AG04449 (cell line): Measurements from ENCODE around the gene GAB1.

ENCODE experiments used
- CTCF ChIA-PET: fragments of 350-600 bp; formaldehyde crosslinking; extraction: SDS; loops from one replicate; lab custom pipeline; 2021; ENCODE audit warnings: antibody characterized with exemption; lab: Yijun Ruan, JAX
- POLR2A ChIA-PET: fragments of 400-600, 350-600 bp; formaldehyde crosslinking; extraction: SDS; loops from one replicate; lab custom pipeline; 2020; ENCODE audit warnings: antibody characterized with exemption, inconsistent platforms; lab: Yijun Ruan, JAX
- DNase-seq: peaks from one replicate; pipeline ENCODE4 v3.0.0-alpha.2; 2010; ENCODE audit warnings: low read depth, low spot score
- H3K4me3 ChIP-seq: 2 replicates; pipeline ENCODE4 v1.5.1; 2011; ENCODE audit warnings: low read depth, mild to moderate bottlenecking, control low read depth, low read length
- CTCF ChIP-seq: IDR thresholded peaks from one replicate; pipeline ENCODE4 v1.5.1; 2011; ENCODE audit warnings: mild to moderate bottlenecking, moderate library complexity, low read length, control low read depth, inconsistent platforms; ENCODE audit not compliant: insufficient read depth; ENCODE audit errors: missing control alignments

GAB1 gene

DNA sequence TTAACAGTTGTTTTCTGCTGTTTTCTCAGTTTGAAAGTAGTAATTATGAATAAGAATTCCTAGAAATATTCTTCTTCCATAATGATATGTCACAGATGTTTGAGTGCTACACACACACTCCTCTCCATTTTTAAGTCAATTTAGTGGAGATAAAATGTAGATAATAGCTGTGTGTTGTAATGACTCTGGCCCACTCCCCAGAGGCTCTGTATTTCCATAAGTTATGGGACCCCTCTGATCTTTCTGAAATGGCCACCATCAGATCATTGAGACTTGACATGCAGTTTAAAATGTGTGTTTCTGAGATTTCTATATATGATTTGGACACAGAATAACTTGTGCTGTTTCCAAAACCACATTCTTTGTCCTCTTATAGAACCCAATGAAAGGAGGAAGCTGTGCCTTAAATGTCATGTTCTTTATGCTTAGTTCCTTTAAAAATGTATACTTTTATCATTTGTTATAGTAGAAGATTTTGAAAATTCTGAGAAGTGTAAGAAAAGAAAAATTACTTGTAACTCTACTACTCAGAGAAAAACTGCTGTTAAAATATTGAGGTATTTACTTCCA lies 46.4 kb downstream of the GAB1 start:
- ChIA-PET CTCF (interaction anchor here (1.1 to 1.3 kb wide), 2 partner anchors 8 to 17 kb away, joined by 3 to 4 read pairs; no protein-coding TSS in a partner anchor), POLR2A (interaction anchor here (0.7 to 1.1 kb wide), 2 partner anchors 46 kb away, joined by 3 read pairs; no protein-coding TSS in a partner anchor)
- no peak for TF ChIP-seq CTCF
- DNase-seq = no peak
- H3K4me3 ChIP-seq = no peak overlapping the region

GRCh38 chr4:143384381-143384994 lies 47.8 kb downstream of the GAB1 start:
- POLR2A ChIA-PET = no interaction called here

GRCh38 chr4:143386812-143387211 lies 50.1 kb downstream of the GAB1 start:
- no peak for TF ChIP-seq CTCF
- CTCF ChIA-PET = no interaction called here

More at GRCh38 chr4:143384381-143384994, 47.8 kb downstream of the GAB1 start:
- CTCF ChIA-PET = interaction anchor here (1.3 to 1.7 kb wide), 3 partner anchors 9 to 13 kb away, joined by 3 to 8 read pairs (median 7); no protein-coding TSS in a partner anchor
- no peak overlapping the region for H3K4me3 ChIP-seq
- DNase-seq = no peak
- TF ChIP-seq CTCF = no peak

DNA sequence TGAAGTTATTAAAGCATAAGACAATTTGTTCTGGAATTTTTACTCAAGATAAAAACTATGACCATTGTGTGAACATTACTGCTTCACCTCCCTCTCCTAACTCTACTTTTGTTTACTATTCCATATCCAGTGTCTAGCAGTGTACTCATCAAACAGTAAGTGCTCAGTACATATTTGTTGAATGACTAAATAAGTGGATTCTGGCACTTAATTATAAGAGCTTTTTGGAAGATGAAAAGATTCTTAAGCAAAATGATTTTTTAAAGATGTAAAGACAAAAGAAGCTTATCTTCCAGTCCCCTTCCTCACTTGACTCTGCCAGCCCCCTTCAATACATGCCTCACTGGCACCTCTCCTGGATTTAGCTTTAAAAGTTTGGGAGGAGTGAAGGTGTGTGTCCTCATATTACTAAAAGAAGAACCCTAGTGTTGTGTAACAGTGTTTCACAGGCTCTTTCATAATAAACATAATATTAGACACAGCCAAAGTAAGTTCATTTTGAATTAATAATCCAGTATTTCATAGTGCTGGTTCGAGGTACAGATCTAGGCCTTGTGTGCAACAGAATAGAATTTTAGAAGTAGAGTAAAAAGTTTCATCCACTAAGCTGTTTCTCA lies 53.0 kb downstream of the GAB1 start:
- DNase-seq = no peak
- no peak overlapping the region for H3K4me3 ChIP-seq
- no peak for TF ChIP-seq CTCF
- POLR2A ChIA-PET = interaction anchor here (0.7 kb wide), 1 partner anchor 53 kb away, joined by 3 read pairs; no protein-coding TSS in a partner anchor
- CTCF ChIA-PET = interaction anchor here (0.6 to 4.1 kb wide), 6 partner anchors 9 to 1703 kb away, joined by 3 to 14 read pairs (median 4); partner anchors contain the start of gene GAB1

More at GRCh38 chr4:143386812-143387211, 50.1 kb downstream of the GAB1 start:
- POLR2A ChIA-PET = no interaction called here
- DNase-seq = no peak
- H3K4me3 ChIP-seq = no peak overlapping the region

DNA sequence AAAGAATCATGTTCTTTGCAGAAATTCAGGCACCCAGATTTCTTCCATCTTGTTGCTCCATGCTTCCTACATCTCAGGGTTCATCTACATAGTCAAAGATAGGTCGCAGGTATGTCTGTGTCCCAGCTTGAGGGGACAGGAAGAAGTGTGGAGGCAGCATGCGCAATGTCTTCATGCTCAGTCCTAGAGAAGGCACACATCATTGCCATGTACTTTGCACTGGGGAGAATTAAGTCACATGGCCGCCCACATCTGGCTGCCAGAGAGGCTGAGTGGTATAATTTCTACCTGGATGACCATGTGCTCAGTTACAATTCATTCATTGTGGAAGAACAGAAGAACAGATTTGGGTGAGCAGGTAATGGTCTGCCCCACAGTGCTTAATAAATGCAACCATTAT lies 54.1 kb downstream of the GAB1 start:
- CTCF ChIA-PET = interaction anchor here (0.6 to 4.1 kb wide), 2 partner anchors 10 to 92 kb away, joined by 3 to 14 read pairs; no protein-coding TSS in a partner anchor
- POLR2A ChIA-PET = no interaction called here
- no peak overlapping the region for H3K4me3 ChIP-seq
- TF ChIP-seq CTCF = no peak
- no peak for DNase-seq

DNA sequence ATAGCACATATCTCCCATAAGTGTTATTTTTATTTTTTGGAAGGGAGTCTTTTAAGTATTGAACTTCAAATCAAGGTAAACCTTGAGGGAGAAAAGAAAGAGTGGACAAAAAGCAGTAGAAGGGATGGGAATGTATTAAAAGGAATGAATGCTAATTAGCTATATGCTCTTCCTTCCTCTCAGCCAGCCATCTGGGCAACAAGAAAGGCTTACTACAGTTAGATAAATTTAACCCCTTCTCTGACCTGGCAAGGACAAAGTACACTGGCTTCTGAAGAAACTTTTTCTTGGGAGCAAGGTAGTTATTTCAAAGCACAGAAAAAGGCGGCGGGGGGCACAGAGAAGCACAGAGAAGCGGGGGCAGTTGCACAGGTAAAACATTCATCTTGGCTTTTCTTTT lies 54.6 kb downstream of the GAB1 start:
- H3K4me3 ChIP-seq = no peak overlapping the region
- no peak for TF ChIP-seq CTCF
- no peak for DNase-seq
- CTCF ChIA-PET = interaction anchor here (0.6 to 4.1 kb wide), 2 partner anchors 10 to 92 kb away, joined by 3 to 14 read pairs; no protein-coding TSS in a partner anchor
- POLR2A ChIA-PET = no interaction called here
